PC-3 (cell line): ENCODE results near the gene ZSCAN25. TPM values are rescaled to one million over a fixed set of nuclear protein-coding genes. Genes with fewer than 3 reads are reported as not detected.

Source experiments
- ATAC-seq: fragments of 200-7000 bp; cut with Tn5 transposase; 2 replicates; pipeline ENCODE4 v1.9.1; 2020; ENCODE audit warnings: mild to moderate bottlenecking, moderate library complexity
- BruUV-seq: library from RNA; stranded (reverse); fragments of 400-500 nt; replicated peaks from 2 replicates; lab custom pipeline; 2021; lab: Mats Ljungman, UMichigan
- CTCF ChIA-PET: fragments of 300-600 bp; sonication (Branson Sonifier 250); formaldehyde crosslinking; loops from one replicate; lab custom pipeline; 2022; ENCODE audit warnings: antibody characterized with exemption; lab: Charles Lee
- POLR2A ChIA-PET: fragments of 300-600 bp; sonication (Branson Sonifier 250); formaldehyde crosslinking; loops from one replicate; lab custom pipeline; 2022; ENCODE audit warnings: antibody characterized with exemption; ENCODE audit not compliant: unreplicated experiment; lab: Charles Lee
- DNase-seq: peaks from one replicate; pipeline ENCODE4 v3.0.0-alpha.2; 2015
- H2AFZ ChIP-seq: fragments of 300-600 bp; sonication (generic); 2 replicates; pipeline ENCODE4 v1.6.0; 2016; ENCODE audit warnings: antibody characterized with exemption, low read length
- H3F3A ChIP-seq: fragments of 300-600 bp; sonication (generic); one replicate; pipeline ENCODE4 v1.6.0; 2017; ENCODE audit warnings: antibody characterized with exemption, low read length, control low read depth, mild to moderate bottlenecking; ENCODE audit not compliant: unreplicated experiment
- H3K27ac ChIP-seq: fragments of 300-600 bp; sonication (generic); 2 replicates; pipeline ENCODE4 v1.5.1; 2016; ENCODE audit warnings: mild to moderate bottlenecking, low read length
- H3K27me3 ChIP-seq: fragments of 300-600 bp; sonication (generic); 2 replicates; pipeline ENCODE4 v1.6.1; 2016; ENCODE audit warnings: low read length, mixed read lengths
- H3K36me3 ChIP-seq: fragments of 300-600 bp; sonication (generic); 2 replicates; pipeline ENCODE4 v1.6.1; 2016; ENCODE audit warnings: low read depth, mixed run types, low read length, mixed read lengths
- H3K4me1 ChIP-seq: fragments of 300-600 bp; sonication (generic); 2 replicates; pipeline ENCODE4 v1.5.1; 2016; ENCODE audit warnings: low read length; ENCODE audit not compliant: insufficient read depth
- H3K4me2 ChIP-seq: fragments of 300-600 bp; sonication (generic); 2 replicates; pipeline ENCODE4 v1.6.0; 2016; ENCODE audit warnings: low read length
- H3K4me3 ChIP-seq: fragments of 300-600 bp; sonication (generic); 2 replicates; pipeline ENCODE4 v1.5.1; 2016; ENCODE audit warnings: mild to moderate bottlenecking, low read length, mixed read lengths
- H3K79me2 ChIP-seq: fragments of 300-600 bp; sonication (generic); 2 replicates; pipeline ENCODE4 v1.6.1; 2017; ENCODE audit warnings: low read length, mixed read lengths
- H3K9ac ChIP-seq: fragments of 300-600 bp; sonication (generic); 2 replicates; pipeline ENCODE4 v1.6.0; 2016; ENCODE audit warnings: mild to moderate bottlenecking, low read length
- H3K9me2 ChIP-seq: fragments of 300-600 bp; sonication (generic); replicated peaks from 2 replicates; pipeline ENCODE4 v1.6.1; 2016; ENCODE audit warnings: mixed run types, low read length, mixed read lengths
- H3K9me3 ChIP-seq: fragments of 300-600 bp; sonication (generic); 2 replicates; pipeline ENCODE4 v1.6.1; 2016; ENCODE audit warnings: low read length, mixed read lengths
- H4K20me1 ChIP-seq: fragments of 300-600 bp; sonication (generic); 2 replicates; pipeline ENCODE4 v1.6.1; 2016; ENCODE audit warnings: low read length, mixed read lengths
- CTCF ChIP-seq: fragments of 300-600 bp; sonication (generic); conservative IDR thresholded peaks from 2 replicates; pipeline ENCODE4 v1.5.1; 2017; ENCODE audit warnings: antibody characterized with exemption, low read depth, mild to moderate bottlenecking, low read length
- EZH2 ChIP-seq: fragments of 300-600 bp; sonication (generic); IDR thresholded peaks from one replicate; pipeline ENCODE4 v1.6.1; 2017; ENCODE audit warnings: antibody characterized with exemption, mild to moderate bottlenecking, low read length; ENCODE audit not compliant: unreplicated experiment
- EZH2phosphoT487 ChIP-seq: fragments of 300-600 bp; sonication (generic); IDR thresholded peaks from 2 replicates; pipeline ENCODE4 v1.6.1; 2018; ENCODE audit warnings: mild to moderate bottlenecking, antibody characterized with exemption, low read length, borderline replicate concordance
- intact Hi-C: fragments of 100-400 bp; cut with micrococcal nuclease; formaldehyde crosslinking; loops from 2 replicates; pipeline ENCODE4 v1.9.0; 2023
- total RNA-seq: library from RNA; depleted of rRNA; stranded (reverse); fragments of >200 nt; gene quantifications from 2 replicates; pipeline ENCODE4 v1.2.3, GENCODE V29; 2014

ZSCAN25 gene
- total RNA-seq, 1 experiment from 2014 or later: 13.9 TPM

- Histone ChIP-seq H4K20me1 (no peaks in the 10 kb centered on the region), H3K4me3 (no peak overlapping the region), H3F3A (no peaks in the 10 kb centered on the region), H3K79me2 (no peaks in the 10 kb centered on the region), H3K27me3 (peaks cover 28% of the 10 kb centered on the region), H3K9me2 (no peaks in the 10 kb centered on the region), H3K9ac (no peak overlapping the region), H3K27ac (no peak overlapping the region), H3K4me2 (no peak overlapping the region), H2AFZ (no peak overlapping the region), H3K4me1 (no peaks in the 10 kb centered on the region), H3K9me3 (no peaks in the 10 kb centered on the region), H3K36me3 (no peaks in the 10 kb centered on the region)
- DNase-seq: no peak
- TF ChIP-seq CTCF: no peak
- ChIA-PET CTCF (no interaction called here), POLR2A (no interaction called here)
- ATAC-seq: peak; percentile 27
- intact Hi-C loops: no loop called here
- no TSS peak for BruUV-seq
These were observed 21.6 kb upstream of the ZSCAN25 start for GRCh38 chr7:99594948-99595745.

GRCh38 chr7:99596408-99596955, 20.3 kb upstream of the ZSCAN25 start:
- no peak overlapping the region for H3K4me2 ChIP-seq
- DNase-seq: no peak

More at GRCh38 chr7:99596408-99596955, 20.3 kb upstream of the ZSCAN25 start:
- H3K36me3 ChIP-seq: no peaks in the 10 kb centered on the region
- BruUV-seq: no TSS peak
- H3K9me3 ChIP-seq: no peaks in the 10 kb centered on the region
- no peak overlapping the region for H3K27ac ChIP-seq
- ATAC-seq: no peak
- CTCF ChIA-PET: no interaction called here
- no peak overlapping the region for H3K9ac ChIP-seq
- no peaks in the 10 kb centered on the region for H3K4me1 ChIP-seq
- H3K27me3 ChIP-seq: peaks cover 24% of the 10 kb centered on the region
- POLR2A ChIA-PET: no interaction called here
- H3K9me2 ChIP-seq: no peaks in the 10 kb centered on the region
- no peak overlapping the region for H2AFZ ChIP-seq
- no peaks in the 10 kb centered on the region for H3K79me2 ChIP-seq
- H3F3A ChIP-seq: no peaks in the 10 kb centered on the region
- intact Hi-C loops: no loop called here
- H3K4me3 ChIP-seq: no peak overlapping the region
- H4K20me1 ChIP-seq: no peaks in the 10 kb centered on the region
- TF ChIP-seq EZH2phosphoT487: no peak
- no peak for TF ChIP-seq CTCF
- no peak for TF ChIP-seq EZH2
